OCI-LY1 (cell line): Measurements from ENCODE around the gene EHBP1L1.

Experiments
- H2AFZ ChIP-seq: fragments of 200-600 bp; sonication (generic), shearing (Covaris generic); 2 replicates; pipeline ENCODE4 v1.6.0; 2014; ENCODE audit warnings: antibody characterized with exemption, mild to moderate bottlenecking, low read length
- H3F3A ChIP-seq: fragments of 200-600 bp; sonication (generic), shearing (Covaris generic); 2 replicates; pipeline ENCODE4 v1.6.0; 2014; ENCODE audit warnings: mild to moderate bottlenecking, antibody characterized with exemption, low read length, moderate library complexity; ENCODE audit not compliant: insufficient read depth
- H3K27ac ChIP-seq: fragments of 200-600 bp; sonication (generic); 2 replicates; pipeline ENCODE4 v1.5.1; 2014; ENCODE audit warnings: low read length, mixed run types, mild to moderate bottlenecking, low read depth; ENCODE audit not compliant: poor library complexity, severe bottlenecking
- H3K27me3 ChIP-seq: fragments of 200-600 bp; sonication (generic); 2 replicates; pipeline ENCODE4 v1.6.0; 2014; ENCODE audit warnings: antibody characterized with exemption, mild to moderate bottlenecking, low read length, moderate library complexity; ENCODE audit not compliant: insufficient read depth
- H3K36me3 ChIP-seq: fragments of 200-600 bp; sonication (generic); 2 replicates; pipeline ENCODE4 v1.6.1; 2014; ENCODE audit warnings: mild to moderate bottlenecking, antibody characterized with exemption, low read length, moderate library complexity, mixed read lengths; ENCODE audit not compliant: insufficient read depth
- H3K4me1 ChIP-seq: fragments of 200-600 bp; sonication (generic); 2 replicates; pipeline ENCODE4 v1.5.1; 2014; ENCODE audit warnings: mild to moderate bottlenecking, low read length, moderate library complexity; ENCODE audit not compliant: insufficient read depth, severe bottlenecking
- H3K4me2 ChIP-seq: fragments of 200-600 bp; sonication (generic), shearing (Covaris generic); 2 replicates; pipeline ENCODE4 v1.6.1; 2014; ENCODE audit warnings: low read length
- H3K4me3 ChIP-seq: fragments of 200-600 bp; sonication (generic); 2 replicates; pipeline ENCODE4 v1.5.1; 2014; ENCODE audit warnings: low read length, low read depth, mild to moderate bottlenecking, mixed read lengths; ENCODE audit not compliant: poor library complexity, severe bottlenecking
- H3K79me2 ChIP-seq: fragments of 200-600 bp; shearing (Covaris generic); 2 replicates; pipeline ENCODE4 v1.6.1; 2016; ENCODE audit warnings: mixed run types, low read length, mixed read lengths; ENCODE audit not compliant: insufficient read depth
- H3K9ac ChIP-seq: fragments of 200-600 bp; sonication (generic), shearing (Covaris generic); 2 replicates; pipeline ENCODE4 v1.6.1; 2014; ENCODE audit warnings: mild to moderate bottlenecking, low read length, mixed read lengths
- H3K9me2 ChIP-seq: fragments of 200-600 bp; sonication (generic), shearing (Covaris generic); 2 replicates; pipeline ENCODE4 v1.6.1; 2014; ENCODE audit warnings: low read depth, mild to moderate bottlenecking, low read length, mixed read lengths
- H3K9me3 ChIP-seq: fragments of 200-600 bp; shearing (Covaris generic); 2 replicates; pipeline ENCODE4 v1.6.1; 2014; ENCODE audit warnings: low read length, mixed read lengths
- H4K20me1 ChIP-seq: fragments of 200-600 bp; sonication (generic), shearing (Covaris generic); 2 replicates; pipeline ENCODE4 v1.6.0; 2016; ENCODE audit warnings: mild to moderate bottlenecking, low read length; ENCODE audit not compliant: insufficient read depth
- EZH2 ChIP-seq: fragments of 200-600 bp; sonication (generic), shearing (Covaris generic); IDR thresholded peaks from 2 replicates; pipeline ENCODE4 v1.8.0; 2017; ENCODE audit warnings: borderline replicate concordance, mixed run types, mild to moderate bottlenecking, antibody characterized with exemption, low read length, moderate library complexity, mixed read lengths
- TF ChIP-seq, protein P1 (sequence below): fragments of 200-600 bp; sonication (generic), shearing (Covaris generic); IDR thresholded peaks from 2 replicates; pipeline ENCODE4 v1.5.1; 2017; ENCODE audit warnings: mild to moderate bottlenecking, antibody characterized with exemption, low read length, moderate library complexity, mixed read lengths

EHBP1L1 gene

DNA sequence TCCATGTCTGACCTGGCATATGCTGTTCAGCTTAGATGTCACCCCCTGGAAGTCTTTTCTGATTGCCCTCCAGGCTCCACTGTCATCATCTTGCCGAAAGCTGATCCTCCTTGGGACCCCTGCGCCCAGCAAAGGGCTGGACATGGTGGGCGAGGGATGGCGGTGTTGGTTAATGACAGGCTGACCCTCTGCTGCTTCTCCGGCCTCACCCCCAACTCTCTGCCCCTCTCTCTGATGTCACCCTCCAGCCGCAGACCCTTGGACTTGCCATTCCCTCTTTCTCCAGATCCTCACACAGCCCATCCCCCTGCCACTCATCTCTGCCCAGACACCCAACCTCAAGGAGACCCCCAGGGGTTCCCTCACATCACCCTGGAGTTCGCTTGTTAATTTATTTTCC lies 2.3 kb downstream of the EHBP1L1 start:
- H3K36me3 ChIP-seq: no peaks in the 10 kb centered on the region; the same call in 1 of the 2 replicates
- no peaks in the 10 kb centered on the region for H4K20me1 ChIP-seq
- no peak overlapping the region for H3K27ac ChIP-seq
- H3K9me3 ChIP-seq: no peaks in the 10 kb centered on the region
- peaks cover 29% of the 10 kb centered on the region for H3K4me1 ChIP-seq
- TF ChIP-seq EZH2: no peak
- no peak overlapping the region for H3K4me3 ChIP-seq
- no peaks in the 10 kb centered on the region; the same call in 1 of the 2 replicates for H3F3A ChIP-seq
- H3K4me2 ChIP-seq: no peak overlapping the region
- H3K9me2 ChIP-seq: no peaks in the 10 kb centered on the region
- H3K9ac ChIP-seq: no peak overlapping the region
- H3K79me2 ChIP-seq: no peaks in the 10 kb centered on the region
- no peak overlapping the region for H2AFZ ChIP-seq
- H3K27me3 ChIP-seq: peaks cover 5% of the 10 kb centered on the region

DNA sequence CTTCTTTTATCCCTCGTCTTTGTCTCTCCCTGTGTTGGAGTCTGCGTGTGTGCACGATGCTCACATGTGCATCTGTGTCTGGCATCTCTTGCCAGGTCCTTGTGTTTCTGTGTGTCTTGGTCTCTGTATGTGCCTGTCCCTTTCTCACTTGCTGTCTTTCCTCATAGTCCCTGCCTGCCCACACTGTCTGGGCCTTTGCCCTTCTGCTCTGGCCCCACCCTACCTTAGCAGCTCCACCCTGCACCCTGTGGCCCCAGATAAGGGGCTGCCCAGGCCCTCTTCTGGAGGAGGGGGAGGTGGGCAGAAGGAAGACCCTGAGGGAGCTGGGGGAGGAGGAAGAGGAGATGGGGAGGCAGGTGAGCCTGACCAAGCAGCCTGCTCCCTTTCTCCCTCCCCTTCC lies 2.8 kb downstream of the EHBP1L1 start:
- H3K27ac ChIP-seq: no peak overlapping the region
- no peaks in the 10 kb centered on the region; the same call in 1 of the 2 replicates for H3K36me3 ChIP-seq
- H3K9ac ChIP-seq: no peak overlapping the region
- H3K4me3 ChIP-seq: no peak overlapping the region
- H2AFZ ChIP-seq: no peak overlapping the region
- peaks cover 5% of the 10 kb centered on the region for H3K27me3 ChIP-seq
- H3F3A ChIP-seq: no peaks in the 10 kb centered on the region; the same call in 1 of the 2 replicates
- H3K9me3 ChIP-seq: no peaks in the 10 kb centered on the region
- no peaks in the 10 kb centered on the region for H4K20me1 ChIP-seq
- H3K79me2 ChIP-seq: no peaks in the 10 kb centered on the region
- H3K4me2 ChIP-seq: no peak overlapping the region
- peaks cover 24% of the 10 kb centered on the region for H3K4me1 ChIP-seq
- TF ChIP-seq, protein P1, sequence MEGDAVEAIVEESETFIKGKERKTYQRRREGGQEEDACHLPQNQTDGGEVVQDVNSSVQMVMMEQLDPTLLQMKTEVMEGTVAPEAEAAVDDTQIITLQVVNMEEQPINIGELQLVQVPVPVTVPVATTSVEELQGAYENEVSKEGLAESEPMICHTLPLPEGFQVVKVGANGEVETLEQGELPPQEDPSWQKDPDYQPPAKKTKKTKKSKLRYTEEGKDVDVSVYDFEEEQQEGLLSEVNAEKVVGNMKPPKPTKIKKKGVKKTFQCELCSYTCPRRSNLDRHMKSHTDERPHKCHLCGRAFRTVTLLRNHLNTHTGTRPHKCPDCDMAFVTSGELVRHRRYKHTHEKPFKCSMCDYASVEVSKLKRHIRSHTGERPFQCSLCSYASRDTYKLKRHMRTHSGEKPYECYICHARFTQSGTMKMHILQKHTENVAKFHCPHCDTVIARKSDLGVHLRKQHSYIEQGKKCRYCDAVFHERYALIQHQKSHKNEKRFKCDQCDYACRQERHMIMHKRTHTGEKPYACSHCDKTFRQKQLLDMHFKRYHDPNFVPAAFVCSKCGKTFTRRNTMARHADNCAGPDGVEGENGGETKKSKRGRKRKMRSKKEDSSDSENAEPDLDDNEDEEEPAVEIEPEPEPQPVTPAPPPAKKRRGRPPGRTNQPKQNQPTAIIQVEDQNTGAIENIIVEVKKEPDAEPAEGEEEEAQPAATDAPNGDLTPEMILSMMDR: no peak
- no peak for TF ChIP-seq EZH2
- no peaks in the 10 kb centered on the region for H3K9me2 ChIP-seq

DNA sequence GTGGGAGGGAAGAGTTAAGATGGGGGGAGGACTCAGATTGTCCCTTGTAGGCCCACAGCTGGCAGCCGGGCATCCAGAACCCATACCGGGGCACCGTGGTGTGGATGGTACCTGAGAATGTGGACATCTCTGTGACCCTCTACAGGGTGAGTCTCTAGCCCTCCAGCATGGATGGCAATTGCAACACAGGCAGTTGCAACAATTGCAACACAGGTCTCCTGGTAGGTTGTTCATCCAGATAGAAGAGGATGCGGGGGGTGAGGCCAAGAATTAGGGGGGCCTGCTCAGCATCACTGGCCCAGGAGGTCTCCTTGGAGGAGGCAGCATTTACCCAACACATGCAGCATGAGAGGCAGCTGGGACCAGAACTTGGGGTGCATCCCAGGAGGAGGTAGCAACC lies 3.4 kb downstream of the EHBP1L1 start:
- Histone ChIP-seq H3K9ac (no peak overlapping the region), H3K9me3 (no peaks in the 10 kb centered on the region), H3F3A (no peaks in the 10 kb centered on the region; the same call in 1 of the 2 replicates), H2AFZ (no peak overlapping the region), H3K36me3 (no peaks in the 10 kb centered on the region), H3K9me2 (no peaks in the 10 kb centered on the region), H3K4me2 (no peak overlapping the region), H4K20me1 (no peaks in the 10 kb centered on the region), H3K27ac (no peak overlapping the region), H3K4me3 (no peak overlapping the region), H3K4me1 (peaks cover 20% of the 10 kb centered on the region), H3K79me2 (no peaks in the 10 kb centered on the region), H3K27me3 (peaks cover 5% of the 10 kb centered on the region)
- TF ChIP-seq, protein P1: no peak
- TF ChIP-seq EZH2: no peak

DNA sequence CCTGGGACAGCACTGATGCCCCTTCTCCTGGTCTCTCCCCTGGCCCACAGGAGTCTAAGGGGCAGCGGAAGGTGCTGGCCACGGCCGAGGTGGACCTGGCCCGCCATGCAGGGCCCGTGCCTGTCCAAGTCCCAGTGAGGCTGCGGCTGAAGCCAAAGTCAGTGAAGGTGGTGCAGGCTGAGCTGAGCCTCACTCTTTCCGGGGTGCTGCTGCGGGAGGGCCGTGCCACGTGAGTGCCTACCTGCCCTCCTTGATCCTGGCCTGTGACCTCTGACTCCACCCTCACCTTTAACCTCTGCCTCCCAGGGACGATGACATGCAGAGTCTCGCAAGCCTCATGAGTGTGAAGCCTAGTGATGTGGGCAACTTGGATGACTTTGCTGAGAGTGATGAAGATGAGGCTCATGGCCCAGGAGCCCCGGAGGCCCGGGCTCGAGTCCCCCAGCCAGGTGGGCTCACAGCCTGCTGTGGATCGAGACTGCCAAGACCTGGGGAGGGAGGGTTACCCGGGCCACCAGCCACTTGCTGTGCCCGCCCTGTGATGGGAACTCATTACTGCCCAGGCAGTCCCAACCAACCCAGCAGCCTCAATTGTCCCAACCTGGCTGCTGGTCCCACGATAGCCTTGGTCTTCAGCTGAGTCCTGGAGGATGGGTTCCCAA lies 4.3 kb downstream of the EHBP1L1 start:
- no peak overlapping the region for H2AFZ ChIP-seq
- no peak overlapping the region for H3K27ac ChIP-seq
- peaks cover 12% of the 10 kb centered on the region for H3K4me1 ChIP-seq
- H3K36me3 ChIP-seq: no peaks in the 10 kb centered on the region
- no peaks in the 10 kb centered on the region for H4K20me1 ChIP-seq
- no peak overlapping the region for H3K9ac ChIP-seq
- H3K79me2 ChIP-seq: no peaks in the 10 kb centered on the region
- peaks cover 5% of the 10 kb centered on the region for H3K27me3 ChIP-seq
- no peaks in the 10 kb centered on the region for H3K9me3 ChIP-seq
- no peaks in the 10 kb centered on the region; the same call in 1 of the 2 replicates for H3F3A ChIP-seq
- H3K4me3 ChIP-seq: no peak overlapping the region
- no peaks in the 10 kb centered on the region for H3K9me2 ChIP-seq
- H3K4me2 ChIP-seq: no peak overlapping the region
- TF ChIP-seq EZH2: no peak
- TF ChIP-seq, protein P1: no peak
